Activated T-helper 17 cell treated with anti-CD3 and anti-CD28 coated beads, Interleukin-2, amount 50 U/mL, for 72 hours (primary cell): ENCODE data around the gene CWF19L1. TPM values are rescaled to one million over a fixed set of nuclear protein-coding genes. Genes with fewer than 3 reads are reported as not detected.

Experiments
- ATAC-seq: fragments of 150-1000 bp; cut with Tn5 transposase; replicated peaks from 2 replicates; pipeline ENCODE4 v1.10.0; 2021; ENCODE audit warnings: mild to moderate bottlenecking, moderate library complexity
- H3K27ac Mint-ChIP-seq: one replicate; pipeline ENCODE4 v1.8.0; 2022; ENCODE audit warnings: mixed read lengths
- H3K27me3 Mint-ChIP-seq: one replicate; pipeline ENCODE4 v1.8.0; 2022; ENCODE audit warnings: mixed read lengths
- H3K36me3 Mint-ChIP-seq: one replicate; pipeline ENCODE4 v1.8.0; 2022; ENCODE audit warnings: low read depth, mild to moderate bottlenecking, mixed read lengths
- H3K4me1 Mint-ChIP-seq: one replicate; pipeline ENCODE4 v1.8.0; 2022; ENCODE audit warnings: mixed read lengths
- H3K4me3 Mint-ChIP-seq: one replicate; pipeline ENCODE4 v1.8.0; 2022; ENCODE audit warnings: mild to moderate bottlenecking, mixed read lengths
- H3K9me3 Mint-ChIP-seq: one replicate; pipeline ENCODE4 v1.8.0; 2022; ENCODE audit warnings: mixed read lengths
- total RNA-seq, 2 donors: library from RNA; stranded (reverse); gene quantifications; one replicate each; pipeline ENCODE4 v1.2.3, GENCODE V29; 2022

The CWF19L1 gene
- total RNA-seq, 2 donors from 2014 or later = 34.0 to 46.9 TPM

DNA sequence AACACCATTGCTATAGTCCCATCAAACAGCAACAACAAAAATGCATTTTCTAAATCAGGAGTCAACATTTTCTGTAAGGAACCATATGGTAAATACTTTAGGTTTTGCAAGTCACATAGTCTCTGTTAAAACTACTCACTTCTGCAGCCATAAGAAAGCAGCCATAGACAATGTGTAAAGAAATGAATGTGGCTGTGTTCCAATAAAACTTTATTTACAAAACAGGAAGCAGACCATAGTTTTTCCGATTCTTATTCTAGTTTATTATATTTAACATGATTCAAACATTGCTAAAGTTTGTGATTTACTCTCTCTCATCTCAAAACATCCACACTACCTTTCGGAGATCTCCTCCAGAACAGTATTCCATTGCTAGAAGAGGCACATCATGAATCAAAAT, 44.9 kb downstream of the CWF19L1 start:
- Mint-ChIP-seq H3K27ac (no peak overlapping the region), H3K4me3 (no peak overlapping the region), H3K9me3 (no peaks in the 10 kb centered on the region), H3K4me1 (peaks cover 9% of the 10 kb centered on the region), H3K36me3 (peaks cover 90% of the 10 kb centered on the region), H3K27me3 (no peaks in the 10 kb centered on the region)
- no peak for ATAC-seq

- ATAC-seq = no peak
- Mint-ChIP-seq H3K9me3 (no peaks in the 10 kb centered on the region), H3K27me3 (no peaks in the 10 kb centered on the region), H3K4me3 (no peak overlapping the region), H3K36me3 (peaks cover 99% of the 10 kb centered on the region), H3K4me1 (peaks cover 4% of the 10 kb centered on the region), H3K27ac (no peak overlapping the region)
Observed at GRCh38 chr10:100216006-100216405, 51.4 kb downstream of the CWF19L1 start.

DNA sequence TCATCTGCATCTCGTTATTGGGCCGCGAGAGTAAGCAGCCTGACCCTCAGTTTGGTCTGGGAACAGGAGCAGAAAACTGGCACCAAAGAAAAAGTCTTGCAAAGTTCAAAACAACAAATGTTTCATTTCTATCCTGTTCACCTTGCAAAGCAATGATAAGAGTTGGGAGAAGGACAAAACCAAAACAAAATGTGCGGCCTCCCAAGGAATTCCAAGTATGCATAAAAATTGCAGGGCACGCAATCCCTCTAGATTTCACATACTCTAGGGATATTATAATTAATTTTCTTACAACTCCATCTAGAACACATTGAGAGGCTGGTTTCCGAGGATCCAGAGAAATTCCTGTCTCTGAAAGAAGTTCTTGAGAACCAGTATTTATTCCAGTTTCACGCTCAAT, 58.1 kb downstream of the CWF19L1 start:
- Mint-ChIP-seq H3K4me1 (no peaks in the 10 kb centered on the region), H3K27me3 (no peaks in the 10 kb centered on the region), H3K36me3 (peaks cover 95% of the 10 kb centered on the region), H3K27ac (no peak overlapping the region), H3K9me3 (no peaks in the 10 kb centered on the region), H3K4me3 (no peak overlapping the region)
- no peak for ATAC-seq

- peaks cover 3% of the 10 kb centered on the region for H3K4me1 Mint-ChIP-seq
- no peaks in the 10 kb centered on the region for H3K27me3 Mint-ChIP-seq
- H3K36me3 Mint-ChIP-seq = peaks cover 97% of the 10 kb centered on the region
- no peak overlapping the region for H3K27ac Mint-ChIP-seq
- H3K4me3 Mint-ChIP-seq = no peak overlapping the region
- no peak for ATAC-seq
- no peaks in the 10 kb centered on the region for H3K9me3 Mint-ChIP-seq
Observed at GRCh38 chr10:100208276-100208675, 59.2 kb downstream of the CWF19L1 start.

DNA sequence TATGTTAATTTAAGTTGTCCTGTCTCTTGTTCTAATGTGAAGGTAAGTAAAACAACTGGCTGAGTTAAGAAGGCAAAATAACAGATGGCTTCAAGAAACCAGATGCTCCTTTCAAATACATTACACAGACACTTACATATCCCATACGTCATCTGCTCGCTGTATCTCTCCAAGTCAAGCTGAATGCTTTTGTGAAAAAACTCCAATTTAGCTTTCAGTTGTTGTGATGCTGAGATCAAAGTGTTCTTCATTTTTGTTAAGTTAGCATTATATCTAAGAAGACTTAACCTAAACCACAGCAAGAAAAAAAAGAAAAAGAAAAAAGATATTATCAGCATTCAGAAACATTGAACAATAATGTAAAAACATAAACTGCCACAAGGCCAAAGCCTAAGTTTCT, 63.1 kb downstream of the CWF19L1 start:
- no peaks in the 10 kb centered on the region for H3K27me3 Mint-ChIP-seq
- no peak overlapping the region for H3K4me3 Mint-ChIP-seq
- H3K36me3 Mint-ChIP-seq = peaks cover 98% of the 10 kb centered on the region
- no peak for ATAC-seq
- H3K4me1 Mint-ChIP-seq = peaks cover 3% of the 10 kb centered on the region
- peak overlapping the region; percentile 84 for H3K27ac Mint-ChIP-seq
- no peaks in the 10 kb centered on the region for H3K9me3 Mint-ChIP-seq

DNA sequence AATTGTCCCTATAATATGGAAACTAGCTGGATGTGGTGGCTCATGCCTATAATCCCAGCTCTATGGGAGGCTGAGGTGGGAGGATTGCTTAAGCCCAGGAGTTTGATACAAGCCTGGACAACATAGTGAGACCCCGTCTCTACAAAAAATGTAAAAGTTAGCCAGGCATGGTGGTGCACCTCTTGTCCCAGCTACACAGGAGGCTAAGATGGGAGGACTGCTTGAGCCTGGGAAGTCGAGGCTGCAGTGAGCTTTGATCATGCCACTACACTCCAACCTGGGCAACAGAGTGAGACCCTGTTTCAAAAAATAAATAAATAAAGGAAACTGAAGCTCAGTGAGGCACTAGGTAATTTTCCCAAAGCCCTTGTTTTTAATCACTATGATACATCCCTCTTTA, 65.9 kb downstream of the CWF19L1 start:
- Mint-ChIP-seq H3K9me3 (no peaks in the 10 kb centered on the region), H3K36me3 (peaks cover 98% of the 10 kb centered on the region), H3K4me1 (peaks cover 3% of the 10 kb centered on the region), H3K27ac (no peak overlapping the region), H3K27me3 (no peaks in the 10 kb centered on the region), H3K4me3 (no peak overlapping the region)
- ATAC-seq = no peak

DNA sequence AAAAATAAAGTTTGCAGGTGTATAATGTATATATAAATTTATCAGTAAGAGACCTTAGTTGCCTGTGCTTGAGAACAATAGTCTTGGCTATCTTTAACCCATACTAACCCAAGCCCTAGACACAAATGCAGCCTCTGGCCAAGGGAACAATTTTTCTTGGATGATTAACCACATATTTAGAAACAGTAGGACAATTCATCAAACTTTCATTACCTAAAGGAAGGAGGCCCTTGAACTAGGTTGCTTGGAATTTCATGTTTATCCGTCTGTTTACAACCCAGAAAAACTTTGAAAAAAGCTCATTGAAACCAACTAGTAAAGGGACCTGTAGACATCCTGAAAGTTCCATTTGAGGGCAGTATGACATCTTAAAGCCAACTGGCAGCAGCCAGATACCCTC, 72.7 kb downstream of the CWF19L1 start:
- no peak for ATAC-seq
- H3K27me3 Mint-ChIP-seq = no peaks in the 10 kb centered on the region
- H3K27ac Mint-ChIP-seq = no peak overlapping the region
- peaks cover 91% of the 10 kb centered on the region for H3K36me3 Mint-ChIP-seq
- peaks cover 5% of the 10 kb centered on the region for H3K4me1 Mint-ChIP-seq
- no peak overlapping the region for H3K4me3 Mint-ChIP-seq
- no peaks in the 10 kb centered on the region for H3K9me3 Mint-ChIP-seq

DNA sequence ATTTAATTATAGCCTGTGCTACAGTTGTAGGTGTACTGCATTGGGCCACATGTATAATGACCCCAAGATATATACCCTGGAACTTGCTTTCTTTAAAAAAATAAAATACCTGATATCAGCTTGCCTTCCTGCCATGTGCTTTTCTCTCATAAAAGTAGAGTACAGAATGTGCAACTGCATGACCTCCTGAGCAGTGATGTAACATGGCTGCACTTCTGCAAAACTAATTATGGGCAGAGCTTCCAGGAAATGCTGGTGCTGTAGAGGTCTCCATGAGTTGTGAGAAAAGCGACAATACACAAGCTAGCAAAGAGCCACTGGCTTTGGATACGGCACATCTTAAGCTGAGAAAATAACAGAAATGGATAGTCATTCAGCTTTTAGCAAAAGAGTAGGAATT, 75.1 kb downstream of the CWF19L1 start:
- no peaks in the 10 kb centered on the region for H3K27me3 Mint-ChIP-seq
- H3K36me3 Mint-ChIP-seq = peaks cover 91% of the 10 kb centered on the region
- peaks cover 11% of the 10 kb centered on the region for H3K4me1 Mint-ChIP-seq
- no peak overlapping the region for H3K27ac Mint-ChIP-seq
- no peaks in the 10 kb centered on the region for H3K9me3 Mint-ChIP-seq
- no peak for ATAC-seq
- no peak overlapping the region for H3K4me3 Mint-ChIP-seq

GRCh38 chr10:100186253-100187212, 80.9 kb downstream of the CWF19L1 start:
- H3K27me3 Mint-ChIP-seq = no peaks in the 10 kb centered on the region
- peak; percentile 67 for ATAC-seq
- peak overlapping the region; percentile 91 for H3K4me3 Mint-ChIP-seq
- no peaks in the 10 kb centered on the region for H3K9me3 Mint-ChIP-seq
- H3K4me1 Mint-ChIP-seq = peaks cover 42% of the 10 kb centered on the region
- peak overlapping the region; percentile 91 for H3K27ac Mint-ChIP-seq
- H3K36me3 Mint-ChIP-seq = peaks cover 86% of the 10 kb centered on the region

- no peaks in the 10 kb centered on the region for H3K9me3 Mint-ChIP-seq
- peaks cover 83% of the 10 kb centered on the region for H3K36me3 Mint-ChIP-seq
- H3K27me3 Mint-ChIP-seq = no peaks in the 10 kb centered on the region
- ATAC-seq = peak; percentile 89
- H3K4me1 Mint-ChIP-seq = peaks cover 38% of the 10 kb centered on the region
- peak within 1 kb of the TSS; percentile 91 for H3K27ac Mint-ChIP-seq
- H3K4me3 Mint-ChIP-seq = peak within 1 kb of the TSS; percentile 91
Observed at GRCh38 chr10:100185364-100186252, 81.8 kb downstream of the CWF19L1 start, which contains the start of gene ERLIN1. Gene ERLIN1 (minus strand): TSS chr10:100186029. CDS start chr10:100185626, 403 bp downstream.

GRCh38 chr10:100184840-100185239, 82.6 kb downstream of the CWF19L1 start:
- peak overlapping the region; percentile 91 for H3K27ac Mint-ChIP-seq
- H3K27me3 Mint-ChIP-seq = no peaks in the 10 kb centered on the region
- peaks cover 45% of the 10 kb centered on the region for H3K4me1 Mint-ChIP-seq
- peak; percentile 15 for ATAC-seq
- H3K36me3 Mint-ChIP-seq = peaks cover 83% of the 10 kb centered on the region
- peak overlapping the region; percentile 91 for H3K4me3 Mint-ChIP-seq
- no peaks in the 10 kb centered on the region for H3K9me3 Mint-ChIP-seq

DNA sequence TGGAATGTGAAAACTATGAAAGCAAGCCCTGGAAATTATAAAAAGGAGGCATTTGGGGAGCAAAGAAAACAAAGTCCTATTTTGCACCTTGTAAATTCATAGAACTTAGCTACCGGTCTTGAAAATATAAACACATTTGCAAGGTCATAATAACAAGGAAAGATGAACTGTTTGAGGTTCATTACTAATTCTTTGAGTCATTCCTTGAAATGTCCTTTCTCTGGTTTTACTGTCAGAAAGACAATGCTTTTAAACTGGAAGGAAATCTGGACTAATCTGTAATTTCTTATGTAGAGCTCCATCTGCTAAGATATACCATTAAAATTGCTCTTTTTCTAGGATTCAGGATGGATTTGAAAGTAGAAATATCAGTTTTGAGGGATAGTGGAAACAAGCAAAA, 83.0 kb downstream of the CWF19L1 start:
- peak; percentile 3 for ATAC-seq
- no peaks in the 10 kb centered on the region for H3K9me3 Mint-ChIP-seq
- peaks cover 80% of the 10 kb centered on the region for H3K36me3 Mint-ChIP-seq
- peak overlapping the region; percentile 91 for H3K27ac Mint-ChIP-seq
- no peaks in the 10 kb centered on the region for H3K27me3 Mint-ChIP-seq
- peak overlapping the region; percentile 91 for H3K4me3 Mint-ChIP-seq
- H3K4me1 Mint-ChIP-seq = peaks cover 45% of the 10 kb centered on the region

DNA sequence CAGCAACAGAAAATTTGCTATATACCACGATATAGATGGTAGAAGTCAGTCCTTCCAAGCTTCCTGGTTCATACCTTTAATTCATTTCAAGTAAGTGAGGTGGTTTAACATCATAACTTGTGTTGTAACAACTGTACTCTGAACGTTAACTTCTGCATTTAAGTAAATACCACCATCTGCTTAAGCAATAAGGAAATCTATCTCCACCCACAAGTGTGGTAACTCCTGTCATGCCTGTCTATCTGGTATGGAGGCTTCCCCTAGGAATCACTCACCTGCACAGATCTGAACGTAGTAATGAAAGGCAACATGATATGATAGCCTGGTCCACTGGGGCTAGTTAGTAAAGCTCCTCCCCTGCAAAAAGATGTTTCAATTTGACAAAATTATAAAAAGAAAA, 84.0 kb downstream of the CWF19L1 start:
- Mint-ChIP-seq H3K9me3 (no peaks in the 10 kb centered on the region), H3K27ac (peak overlapping the region; percentile 91), H3K36me3 (peaks cover 79% of the 10 kb centered on the region), H3K4me3 (peak overlapping the region; percentile 91), H3K27me3 (no peaks in the 10 kb centered on the region), H3K4me1 (peaks cover 45% of the 10 kb centered on the region)
- ATAC-seq = no peak

DNA sequence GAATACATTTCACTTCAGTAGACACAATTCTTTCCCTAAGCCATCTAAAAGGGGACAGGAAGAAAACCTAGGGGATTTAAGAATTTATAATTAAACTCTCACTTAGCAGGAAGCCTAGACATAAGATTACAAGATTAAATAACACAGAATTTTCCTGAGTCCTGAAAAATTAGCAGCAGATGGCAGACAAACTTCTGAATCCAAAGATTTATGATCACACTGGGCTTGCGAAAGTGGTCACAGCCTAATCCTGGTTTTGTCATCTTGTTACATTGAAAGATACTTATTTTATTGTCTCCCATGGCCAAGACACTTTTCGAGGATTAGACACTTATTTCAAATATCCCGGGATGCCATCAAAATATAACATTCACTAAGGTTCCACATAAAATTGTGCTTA, 84.5 kb downstream of the CWF19L1 start:
- H3K4me3 Mint-ChIP-seq = no peak overlapping the region
- no peak for ATAC-seq
- no peaks in the 10 kb centered on the region for H3K9me3 Mint-ChIP-seq
- H3K4me1 Mint-ChIP-seq = peaks cover 45% of the 10 kb centered on the region
- no peaks in the 10 kb centered on the region for H3K27me3 Mint-ChIP-seq
- H3K36me3 Mint-ChIP-seq = peaks cover 79% of the 10 kb centered on the region
- peak overlapping the region; percentile 91 for H3K27ac Mint-ChIP-seq
